Esophagus muscularis mucosa (tissue), 4 donors: ENCODE measurements around the gene ZEB2. TPM values are rescaled to one million over a fixed set of nuclear protein-coding genes. Genes with fewer than 3 reads are reported as not detected.

ENCODE experiments used
- DNase-seq: peaks from one replicate; pipeline ENCODE4 v3.0.0-alpha.2; 2017; ENCODE audit errors: extremely low spot score
- H3K27ac ChIP-seq, 4 donors: fragments of 200-600 bp; sonication (generic); replicated peaks in 1 of 4; 1 replicate in 3 of 4; 2 replicates in 1 of 4; pipeline ENCODE4 v1.5.1; 2016 to 2019; ENCODE audit warnings: mild to moderate bottlenecking in 1 of 4
- H3K27me3 ChIP-seq, 4 donors: fragments of 200-600 bp; sonication (generic); one replicate each; pipeline versions ENCODE4 v1.5.1 to v1.6.0; 2016 to 2019
- H3K36me3 ChIP-seq, 4 donors: fragments of 200-600 bp; sonication (generic); one replicate each; pipeline ENCODE4 v1.5.1; 2016 to 2019
- H3K4me1 ChIP-seq, 4 donors: fragments of 200-600 bp; sonication (generic); one replicate each; pipeline ENCODE4 v1.5.1; 2016 to 2019
- H3K4me3 ChIP-seq, 4 donors: fragments of 200-600 bp; sonication (generic); 1 replicate in 2 of 4; 2 replicates in 2 of 4; pipeline ENCODE4 v1.5.1; 2016 to 2019; ENCODE audit warnings: mild to moderate bottlenecking in 4 of 4, moderate library complexity in 1 of 4
- H3K9me3 ChIP-seq, 4 donors: fragments of 200-600 bp; sonication (generic); 1 replicate in 3 of 4; 2 replicates in 1 of 4; pipeline ENCODE4 v1.5.1; 2016 to 2019
- CTCF ChIP-seq, 3 experiments: fragments of 200-600 bp in 2 of 3; fragments of 450-650 bp in 1 of 3; sonication (generic) in 2 of 3; IDR thresholded peaks; one replicate each; pipeline ENCODE4 v1.5.1; 2017 to 2019; ENCODE audit warnings: antibody characterized with exemption in 3 of 3, mild to moderate bottlenecking in 2 of 3, moderate library complexity in 1 of 3
- EP300 ChIP-seq: sonication (generic); formaldehyde crosslinking; IDR thresholded peaks from one replicate; pipeline ENCODE4 v1.6.1; 2017; ENCODE audit warnings: antibody characterized with exemption
- POLR2A ChIP-seq: fragments of 450-650 bp; IDR thresholded peaks from one replicate; pipeline ENCODE4 v1.6.1; 2017; ENCODE audit warnings: antibody characterized with exemption, moderate library complexity, mild to moderate bottlenecking, low read depth
- POLR2AphosphoS5 ChIP-seq, 2 donors: sonication (generic); formaldehyde crosslinking; IDR thresholded peaks; one replicate each; pipeline ENCODE4 v1.6.1; 2017; ENCODE audit warnings: antibody characterized with exemption in 2 of 2
- WGBS: methylation state at CpG from one replicate; pipeline ENCODE4 v1.1.5; 2018; 5-methylcytosine and 5-hydroxymethylcytosine counted together
- intact Hi-C: fragments of 100-400 bp; cut with DNase I; formaldehyde crosslinking; loops from one replicate; pipeline ENCODE4 v1.15.1; 2023
- total RNA-seq, 4 donors: library from RNA; depleted of rRNA; stranded (reverse); fragments of >200 nt; gene quantifications; one replicate each; pipeline versions ENCODE4 v1.1.0 to v1.2.1, GENCODE V29; 2016

ZEB2 gene
- total RNA-seq, 4 donors from 2014 or later, result 41.2 to 68.3 (median 55.7) TPM

- intact Hi-C loops, result no loop called here
Observed at GRCh38 chr2:144434425-144435222, 85.3 kb downstream of the ZEB2 start.

GRCh38 chr2:144432921-144433320, 87.0 kb downstream of the ZEB2 start:
- Histone ChIP-seq H3K27me3 (no peaks in the 10 kb centered on the region), H3K27ac (peak overlapping the region in 1 of 4 donors; percentile 30), H3K36me3 (no peaks in the 10 kb centered on the region), H3K4me3 (no peak overlapping the region), H3K9me3 (no peaks in the 10 kb centered on the region), H3K4me1 (peaks cover 5 to 23% (median 14%) of the 10 kb centered on the region in 4 donors)
- 63% methylated on average over 1 of the region's 1 CpG for WGBS
- intact Hi-C loops, result no loop called here
- no peak for DNase-seq
- TF ChIP-seq CTCF (IDR thresholded peaks at IDR 0.05) (no peak), EP300 (no peak), POLR2A (no peak), POLR2AphosphoS5 (IDR thresholded peaks at IDR 0.05) (no peak)

More at GRCh38 chr2:144434425-144435222, 85.3 kb downstream of the ZEB2 start:
- Histone ChIP-seq H3K27ac (no peak overlapping the region), H3K36me3 (no peaks in the 10 kb centered on the region), H3K4me1 (peaks cover 3 to 31% (median 20%) of the 10 kb centered on the region in 4 donors), H3K4me3 (no peak overlapping the region), H3K9me3 (no peaks in the 10 kb centered on the region), H3K27me3 (no peaks in the 10 kb centered on the region)
- WGBS, result 79% methylated on average over 4 of the region's 4 CpGs
- TF ChIP-seq POLR2A (no peak), EP300 (no peak), CTCF (IDR thresholded peaks at IDR 0.05) (no peak), POLR2AphosphoS5 (IDR thresholded peaks at IDR 0.05) (no peak)
- DNase-seq, result no peak

DNA sequence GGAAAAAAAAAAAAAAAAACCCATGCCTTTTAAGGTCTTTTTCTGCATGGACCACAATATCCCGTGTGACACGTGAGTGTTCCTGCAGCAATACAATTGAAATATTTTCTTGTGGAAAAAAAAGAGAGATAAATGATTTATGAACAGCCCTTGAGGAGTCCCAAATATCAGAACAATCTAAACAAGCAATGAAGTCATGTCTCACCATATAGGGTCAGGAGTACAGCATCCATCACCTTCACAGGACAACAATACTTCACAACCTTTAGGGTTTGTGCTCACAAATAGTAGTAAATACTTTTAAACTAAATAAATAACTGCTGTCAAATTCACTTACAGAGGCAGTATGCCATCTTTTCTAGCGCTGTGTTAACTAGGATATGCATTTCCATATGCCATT, 87.9 kb downstream of the ZEB2 start:
- Histone ChIP-seq H3K9me3 (no peaks in the 10 kb centered on the region), H3K27ac (peak overlapping the region in 2 of 4 donors; percentile 30), H3K36me3 (no peaks in the 10 kb centered on the region), H3K27me3 (no peaks in the 10 kb centered on the region), H3K4me3 (no peak overlapping the region), H3K4me1 (peaks cover 13 to 21% (median 17%) of the 10 kb centered on the region in 4 donors)
- no peak for DNase-seq
- TF ChIP-seq EP300 (no peak), POLR2AphosphoS5 (IDR thresholded peaks at IDR 0.05) (no peak), CTCF (IDR thresholded peaks at IDR 0.05) (no peak), POLR2A (no peak)
- intact Hi-C loops, result no loop called here
- 93% methylated on average over 3 of the region's 3 CpGs for WGBS

DNA sequence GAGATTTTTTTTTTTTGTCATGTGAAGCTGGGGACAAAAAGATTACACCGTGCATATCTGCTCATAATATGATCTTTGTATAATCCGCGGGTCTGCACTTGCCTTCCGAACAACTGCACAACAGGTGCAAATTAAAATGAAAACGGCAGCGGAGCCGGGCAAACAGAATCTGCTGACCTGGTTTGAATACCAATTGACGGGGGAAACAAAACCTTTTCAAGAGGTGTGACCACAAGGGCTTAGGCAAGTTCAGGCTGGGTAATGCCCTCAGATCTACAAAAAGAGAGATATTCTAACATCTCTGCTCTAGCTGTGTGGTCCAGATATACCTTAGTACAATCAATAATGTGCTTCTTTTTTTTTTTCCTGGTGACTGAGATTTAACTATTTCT, 88.5 kb downstream of the ZEB2 start:
- TF ChIP-seq EP300 (no peak), POLR2AphosphoS5 (IDR thresholded peaks at IDR 0.05) (no peak), POLR2A (no peak), CTCF (IDR thresholded peaks at IDR 0.05) (no peak)
- Histone ChIP-seq H3K4me3 (peak overlapping the region in 3 of 4 donors; percentile 2 to 22 (median 13)), H3K27ac (peak overlapping the region; percentile 30 to 52 (median 40)), H3K9me3 (no peaks in the 10 kb centered on the region), H3K4me1 (peaks cover 17 to 24% (median 21%) of the 10 kb centered on the region in 4 donors), H3K27me3 (no peaks in the 10 kb centered on the region), H3K36me3 (no peaks in the 10 kb centered on the region)
- DNase-seq, result no peak
- intact Hi-C loops, result no loop called here
- WGBS, result 54% methylated on average over 8 of the region's 8 CpGs
